HG03521 (cell line): ENCODE measurements around the gene PLCB3.

Source experiments
- ATAC-seq: cut with Tn5 transposase; IDR thresholded peaks from one replicate; pipeline ENCODE4 v1.9.1; 2021; ENCODE audit warnings: mild to moderate bottlenecking, moderate library complexity; ENCODE audit not compliant: unreplicated experiment

The PLCB3 gene

GRCh38 chr11:64251016-64251752, at the start of gene PLCB3:
PLCB3 (plus strand) TSS chr11:64251530; CDS start chr11:64251650, 120 bp downstream.
- ATAC-seq, result peak; percentile 42

GRCh38 chr11:64201543-64201942, 49.8 kb upstream of the PLCB3 start:
- no peak for ATAC-seq

- ATAC-seq, result no peak
Observed at GRCh38 chr11:64202992-64203391, 48.3 kb upstream of the PLCB3 start.

- no peak for ATAC-seq
Observed at GRCh38 chr11:64203421-64204079, 47.8 kb upstream of the PLCB3 start.

GRCh38 chr11:64204080-64204440, 47.3 kb upstream of the PLCB3 start:
- ATAC-seq, result no peak

- no peak for ATAC-seq
Observed at GRCh38 chr11:64204464-64204989, 46.8 kb upstream of the PLCB3 start.

- ATAC-seq, result no peak
Observed at GRCh38 chr11:64206457-64207255, 44.7 kb upstream of the PLCB3 start, which contains the start of gene FERMT3. FERMT3 (plus strand) TSS chr11:64206721; CDS start chr11:64207365, 644 bp downstream.

GRCh38 chr11:64207256-64208085, 43.9 kb upstream of the PLCB3 start:
- peak; percentile 61 for ATAC-seq

- no peak for ATAC-seq
Observed at GRCh38 chr11:64208086-64208795, 43.1 kb upstream of the PLCB3 start.

GRCh38 chr11:64208796-64209562, 42.4 kb upstream of the PLCB3 start:
- no peak for ATAC-seq

GRCh38 chr11:64209563-64209843, 41.8 kb upstream of the PLCB3 start:
- ATAC-seq, result no peak

- ATAC-seq, result no peak
Observed at GRCh38 chr11:64210301-64211020, 40.9 kb upstream of the PLCB3 start.

GRCh38 chr11:64211181-64211872, 40.0 kb upstream of the PLCB3 start:
- ATAC-seq, result no peak

- no peak for ATAC-seq
Observed at GRCh38 chr11:64216879-64217278, 34.5 kb upstream of the PLCB3 start.

GRCh38 chr11:64218628-64219353, 32.5 kb upstream of the PLCB3 start:
- no peak for ATAC-seq

- ATAC-seq, result no peak
Observed at GRCh38 chr11:64219354-64219684, 32.0 kb upstream of the PLCB3 start.

GRCh38 chr11:64219755-64220154, 31.6 kb upstream of the PLCB3 start:
- ATAC-seq, result no peak

GRCh38 chr11:64220271-64220670, 31.1 kb upstream of the PLCB3 start:
- no peak for ATAC-seq
